Endothelial cell of umbilical vein (primary cell): ENCODE results near the gene SPINK4. TPM values are rescaled to one million over a fixed set of nuclear protein-coding genes. Genes with fewer than 3 reads are reported as not detected.

ENCODE experiments used
- BruUV-seq: library from RNA; stranded (reverse); fragments of 400-500 nt; replicated peaks from 2 replicates; lab custom pipeline; 2021; lab: Mats Ljungman, UMichigan
- CTCF ChIA-PET: fragments of 300-600, 350-600 bp; sonication (Branson Sonifier 250); formaldehyde crosslinking; loops from one replicate; lab custom pipeline; 2021; ENCODE audit warnings: antibody characterized with exemption, inconsistent platforms; lab: Charles Lee
- POLR2A ChIA-PET: fragments of 300-600, 350-600 bp; sonication (Branson Sonifier 250); formaldehyde crosslinking; loops from one replicate; lab custom pipeline; 2021; ENCODE audit warnings: antibody characterized with exemption, inconsistent platforms; lab: Charles Lee
- DNase-seq: peaks from one replicate; pipeline ENCODE4 v3.0.0-alpha.2; 2011; ENCODE audit warnings: low read depth, low spot score
- FAIRE-seq: peaks from 2 replicates; lab custom pipeline; 2011; peaks lifted over from hg19 to GRCh38; lab: Jason Lieb, UNC
- H2AFZ ChIP-seq: 2 replicates; pipeline ENCODE4 v1.6.0; 2012; ENCODE audit warnings: low read depth, low read length, control low read depth, inconsistent platforms
- H3K27ac ChIP-seq: 2 replicates; pipeline ENCODE4 v1.5.1; 2011; ENCODE audit warnings: low read depth, mild to moderate bottlenecking, control low read depth, low read length, moderate library complexity; ENCODE audit not compliant: insufficient read depth
- H3K27me3 ChIP-seq, 2 experiments: 2 replicates each; pipeline versions ENCODE4 v1.6.0 to v1.6.1; 2011; ENCODE audit warnings: low read length in 2 of 2, mixed read lengths in 1 of 2; ENCODE audit not compliant: control insufficient read depth in 2 of 2, insufficient read depth in 2 of 2
- H3K36me3 ChIP-seq, 2 experiments: 2 replicates in 1 of 2; 3 replicates in 1 of 2; pipeline ENCODE4 v1.5.1; 2011; ENCODE audit warnings: low read length in 2 of 2, mild to moderate bottlenecking in 1 of 2, moderate library complexity in 1 of 2; ENCODE audit not compliant: control insufficient read depth in 2 of 2, insufficient read depth in 2 of 2; ENCODE audit errors: extremely low read depth in 1 of 2
- H3K4me1 ChIP-seq: 3 replicates; pipeline ENCODE4 v1.5.1; 2011; ENCODE audit warnings: mild to moderate bottlenecking, low read length; ENCODE audit not compliant: control insufficient read depth, insufficient read depth; ENCODE audit errors: extremely low read depth
- H3K4me2 ChIP-seq: 2 replicates; pipeline ENCODE4 v1.6.1; 2011; ENCODE audit warnings: low read length, control low read depth, mixed read lengths; ENCODE audit not compliant: insufficient read depth
- H3K4me3 ChIP-seq, 3 experiments: fragments of 200-600 bp in 1 of 3; sonication (generic), shearing (Covaris generic) in 1 of 3; replicated peaks in 1 of 3; 2 replicates each; pipeline ENCODE4 v1.5.1; 2011 to 2016; ENCODE audit warnings: control low read depth in 3 of 3, low read length in 3 of 3, mild to moderate bottlenecking in 2 of 3, inconsistent platforms in 1 of 3, low read depth in 1 of 3, moderate library complexity in 1 of 3; ENCODE audit not compliant: insufficient read depth in 1 of 3
- H3K79me2 ChIP-seq: 2 replicates; pipeline ENCODE4 v1.6.0; 2012; ENCODE audit warnings: low read length, inconsistent platforms; ENCODE audit not compliant: control insufficient read depth, insufficient read depth
- H3K9ac ChIP-seq: replicated peaks from 2 replicates; pipeline ENCODE3; 2011; ENCODE audit warnings: low read length, control low read depth; ENCODE audit not compliant: insufficient read depth; ENCODE audit errors: extremely low read depth
- H3K9me1 ChIP-seq: replicated peaks from 3 replicates; pipeline ENCODE4 v1.6.0; 2011; ENCODE audit warnings: mild to moderate bottlenecking, low read length; ENCODE audit not compliant: control insufficient read depth, insufficient read depth; ENCODE audit errors: extremely low read depth
- H3K9me3 ChIP-seq: replicated peaks from 2 replicates; pipeline ENCODE4 v1.5.1; 2012; ENCODE audit warnings: low read length, inconsistent platforms; ENCODE audit not compliant: control insufficient read depth, insufficient read depth
- H4K20me1 ChIP-seq: replicated peaks from 2 replicates; pipeline ENCODE3; 2011; ENCODE audit warnings: mild to moderate bottlenecking, low read length; ENCODE audit not compliant: control insufficient read depth, insufficient read depth; ENCODE audit errors: extremely low read depth
- EZH2 ChIP-seq: IDR thresholded peaks from 2 replicates; pipeline ENCODE4 v1.6.1; 2012; ENCODE audit warnings: borderline replicate concordance, low read depth, mild to moderate bottlenecking, moderate library complexity, low read length, inconsistent platforms; ENCODE audit not compliant: severe bottlenecking
- FOS ChIP-seq: IDR thresholded peaks from 2 replicates; pipeline ENCODE4 v1.6.1; 2011; ENCODE audit warnings: mild to moderate bottlenecking, low read length, moderate library complexity, borderline replicate concordance; ENCODE audit not compliant: insufficient read depth
- GATA2 ChIP-seq: IDR thresholded peaks from 2 replicates; pipeline ENCODE4 v1.7.0; 2011; ENCODE audit warnings: low read depth, mild to moderate bottlenecking, moderate library complexity, mixed read lengths, low read length; ENCODE audit not compliant: insufficient read length, insufficient read depth
- JUN ChIP-seq: IDR thresholded peaks from 2 replicates; pipeline ENCODE4 v1.6.1; 2011; ENCODE audit warnings: borderline replicate concordance, low read depth; ENCODE audit not compliant: insufficient read length, insufficient read depth
- MYC ChIP-seq: IDR thresholded peaks from one replicate; pipeline ENCODE4 v1.6.1; 2011; ENCODE audit warnings: mild to moderate bottlenecking, low read depth, low read length
- POLR2A ChIP-seq: IDR thresholded peaks from 2 replicates; pipeline ENCODE4 v1.6.1; 2012; ENCODE audit warnings: low read depth, mild to moderate bottlenecking, control low read depth, low read length
- POLR2AphosphoS5 ChIP-seq: IDR thresholded peaks from 2 replicates; pipeline ENCODE4 v1.6.1; 2012; ENCODE audit warnings: low read depth, mild to moderate bottlenecking, control low read depth, low read length, moderate library complexity; ENCODE audit not compliant: insufficient read depth
- dilution Hi-C: fragments of 300-500 bp; cut with MboI; formaldehyde crosslinking; loops from one replicate; pipeline ENCODE4 v1.15.0; 2019; ENCODE audit warnings: low sequenced_read_pairs; ENCODE audit not compliant: extremely low pct_ligation_motif_present
- intact Hi-C: fragments of 100-400 bp; cut with micrococcal nuclease; formaldehyde crosslinking; loops from one replicate; pipeline ENCODE4 v1.10.0; 2022
- polyA plus RNA-seq, 4 experiments: library from polyadenylated mRNA; depleted of rRNA in 3 of 4; stranded (reverse) in 3 of 4; unstranded in 1 of 4; fragments of >200 nt; gene quantifications; 2 replicates each; pipeline versions ENCODE4 v1.2.1 to v1.2.3, GENCODE V29; 2011 to 2012; ENCODE audit warnings: missing spikeins in 1 of 4
- total RNA-seq: library from RNA; stranded (reverse); gene quantifications from 2 replicates; pipeline ENCODE4 v1.2.3, GENCODE V29; 2021
- TF ChIP-seq, protein P1 (sequence below), 2 donors: IDR thresholded peaks; 1 replicate in 1 of 2; 2 replicates in 1 of 2; pipeline ENCODE4 v1.5.1; 2011; ENCODE audit warnings: low read length in 2 of 2, mild to moderate bottlenecking in 2 of 2, moderate library complexity in 2 of 2, control low read depth in 1 of 2, inconsistent platforms in 1 of 2, low read depth in 1 of 2; ENCODE audit not compliant: insufficient read depth in 1 of 2; ENCODE audit errors: extremely low read depth in 1 of 2

SPINK4 gene
- total and polyA plus RNA-seq, 2 donors (not counting 3 experiments of a cell fraction or from before 2014, with no cell fraction given), result not detected

GRCh38 chr9:33295571-33295970, 55.6 kb downstream of the SPINK4 start:
- no peak for FAIRE-seq
- POLR2A ChIA-PET, result no interaction called here

More at GRCh38 chr9:33295571-33295970, 55.6 kb downstream of the SPINK4 start:
- BruUV-seq, result no TSS peak
- H3K9me3 ChIP-seq, result no peaks in the 10 kb centered on the region
- H3K9ac ChIP-seq, result no peak overlapping the region
- no peaks in the 10 kb centered on the region for H3K27me3 ChIP-seq
- no peak for DNase-seq
- H2AFZ ChIP-seq, result no peak overlapping the region
- intact Hi-C loops (no loop called here), dilution Hi-C loops (no loop called here)
- CTCF ChIA-PET, result no interaction called here
- no peak overlapping the region for H3K4me3 ChIP-seq
- H3K27ac ChIP-seq, result no peak overlapping the region
- H3K4me2 ChIP-seq, result no peak overlapping the region
- no peaks in the 10 kb centered on the region for H3K9me1 ChIP-seq
- peaks cover 11% of the 10 kb centered on the region for H3K4me1 ChIP-seq
- TF ChIP-seq FOS, result no peak
- no peak for TF ChIP-seq JUN
- no peak for TF ChIP-seq POLR2AphosphoS5
- no peak for TF ChIP-seq POLR2A
- TF ChIP-seq GATA2, result no peak
- TF ChIP-seq, protein P1, sequence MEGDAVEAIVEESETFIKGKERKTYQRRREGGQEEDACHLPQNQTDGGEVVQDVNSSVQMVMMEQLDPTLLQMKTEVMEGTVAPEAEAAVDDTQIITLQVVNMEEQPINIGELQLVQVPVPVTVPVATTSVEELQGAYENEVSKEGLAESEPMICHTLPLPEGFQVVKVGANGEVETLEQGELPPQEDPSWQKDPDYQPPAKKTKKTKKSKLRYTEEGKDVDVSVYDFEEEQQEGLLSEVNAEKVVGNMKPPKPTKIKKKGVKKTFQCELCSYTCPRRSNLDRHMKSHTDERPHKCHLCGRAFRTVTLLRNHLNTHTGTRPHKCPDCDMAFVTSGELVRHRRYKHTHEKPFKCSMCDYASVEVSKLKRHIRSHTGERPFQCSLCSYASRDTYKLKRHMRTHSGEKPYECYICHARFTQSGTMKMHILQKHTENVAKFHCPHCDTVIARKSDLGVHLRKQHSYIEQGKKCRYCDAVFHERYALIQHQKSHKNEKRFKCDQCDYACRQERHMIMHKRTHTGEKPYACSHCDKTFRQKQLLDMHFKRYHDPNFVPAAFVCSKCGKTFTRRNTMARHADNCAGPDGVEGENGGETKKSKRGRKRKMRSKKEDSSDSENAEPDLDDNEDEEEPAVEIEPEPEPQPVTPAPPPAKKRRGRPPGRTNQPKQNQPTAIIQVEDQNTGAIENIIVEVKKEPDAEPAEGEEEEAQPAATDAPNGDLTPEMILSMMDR (IDR thresholded peaks at IDR 0.05; ENCODE audit: extremely low read depth in 1 of 2, insufficient read depth in 1 of 2, low read depth in 1 of 2, low read length in 2 of 2), result no peak
- TF ChIP-seq MYC, result no peak
- TF ChIP-seq EZH2, result no peak
- peaks cover 11 to 17% of the 10 kb centered on the region in 2 experiments for H3K36me3 ChIP-seq
- peaks cover 65% of the 10 kb centered on the region for H3K79me2 ChIP-seq
- no peaks in the 10 kb centered on the region for H4K20me1 ChIP-seq
